G401.6 (cell line): ENCODE measurements around the gene FAM131B.

ENCODE experiments used
- FAIRE-seq: peaks from 2 replicates; lab custom pipeline; 2012; peaks lifted over from hg19 to GRCh38; lab: Jason Lieb, UNC

The FAM131B gene

DNA sequence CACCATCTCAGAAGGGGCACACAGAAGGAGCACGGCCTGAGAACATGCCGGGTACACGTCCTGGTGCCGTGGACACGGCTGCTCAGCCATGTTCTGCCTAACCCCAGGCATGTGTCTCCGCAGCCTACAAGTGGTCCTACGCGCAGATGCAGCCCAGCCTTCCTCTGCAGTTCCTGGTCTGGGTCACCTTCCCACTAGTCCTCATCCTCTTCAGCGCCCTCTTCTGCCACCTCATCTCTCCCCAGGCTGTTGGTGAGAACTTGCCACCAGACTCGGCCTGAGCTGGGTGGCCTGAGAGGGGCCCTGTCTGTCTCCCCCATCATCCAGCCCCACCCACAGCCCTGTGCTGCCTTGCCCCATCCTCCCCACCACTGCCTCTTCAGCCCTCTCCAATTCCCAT, 41.3 kb downstream of the FAM131B start:
- no peak for FAIRE-seq

DNA sequence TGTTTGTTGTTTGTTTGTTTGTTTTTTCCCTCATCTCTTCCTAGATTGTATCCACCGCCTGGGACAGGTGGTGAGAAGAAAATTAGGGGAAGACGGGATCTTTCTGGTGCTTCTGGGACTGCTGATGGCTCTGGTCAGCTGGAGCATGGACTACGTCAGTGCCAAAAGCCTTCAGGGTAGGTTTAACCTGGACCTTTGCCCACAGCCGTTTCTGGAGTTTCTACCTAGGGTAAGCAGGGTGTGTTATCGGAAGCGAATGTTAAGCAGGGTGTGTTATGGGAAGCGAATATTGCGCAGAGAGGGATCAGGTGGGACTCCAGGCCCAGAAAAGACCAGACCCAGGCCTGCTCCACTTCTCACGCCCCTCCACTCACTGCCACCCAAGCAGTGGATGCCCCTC, 41.9 kb downstream of the FAM131B start:
- no peak for FAIRE-seq

DNA sequence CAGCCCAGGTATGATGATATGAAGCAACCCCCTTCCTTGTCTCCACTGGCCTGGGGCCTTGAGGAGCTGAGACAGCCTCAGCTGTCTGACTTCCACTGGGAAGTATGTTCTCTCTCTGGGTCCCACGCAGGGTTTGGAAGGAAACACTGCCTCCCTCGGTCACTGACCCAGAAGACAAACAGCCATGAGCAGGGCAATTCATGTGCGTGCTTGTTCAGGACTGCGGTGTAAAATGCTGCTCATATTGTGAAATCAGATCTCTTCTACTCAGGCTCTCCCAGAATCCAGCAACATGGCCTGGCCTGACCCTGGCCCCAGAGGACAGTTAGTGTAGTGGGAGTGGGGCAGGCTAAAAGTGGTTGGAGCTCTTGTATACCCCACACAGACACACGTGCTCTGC, 43.9 kb downstream of the FAM131B start:
- no peak for FAIRE-seq

- FAIRE-seq = no peak
Observed at GRCh38 chr7:143316492-143316891, 46.0 kb downstream of the FAM131B start.

GRCh38 chr7:143315776-143316175, 46.7 kb downstream of the FAM131B start, which contains the start of gene CLCN1:
Gene CLCN1 (plus strand): TSS chr7:143316111. CDS start chr7:143316213, 102 bp downstream.
- no peak for FAIRE-seq

DNA sequence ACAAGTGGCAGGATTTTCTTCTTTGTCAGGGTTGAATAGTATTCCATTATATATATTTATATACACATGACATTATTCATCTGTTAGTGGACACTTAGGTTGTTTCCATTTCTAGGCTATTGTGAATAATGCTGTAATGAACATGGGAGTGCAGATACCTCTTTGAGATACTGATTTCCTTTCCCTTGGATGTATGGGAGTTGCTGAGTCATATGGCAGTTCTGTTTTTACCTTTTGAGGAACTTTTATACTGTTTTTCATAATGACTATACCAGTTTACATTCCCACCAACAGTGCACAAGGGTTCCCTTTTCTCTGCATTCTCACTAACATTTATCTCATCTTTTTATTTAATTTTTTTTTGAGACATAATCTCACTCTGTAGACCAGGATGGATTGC, 48.4 kb downstream of the FAM131B start:
- no peak for FAIRE-seq

- no peak for FAIRE-seq
Observed at GRCh38 chr7:143308632-143309031, 53.9 kb downstream of the FAM131B start.

DNA sequence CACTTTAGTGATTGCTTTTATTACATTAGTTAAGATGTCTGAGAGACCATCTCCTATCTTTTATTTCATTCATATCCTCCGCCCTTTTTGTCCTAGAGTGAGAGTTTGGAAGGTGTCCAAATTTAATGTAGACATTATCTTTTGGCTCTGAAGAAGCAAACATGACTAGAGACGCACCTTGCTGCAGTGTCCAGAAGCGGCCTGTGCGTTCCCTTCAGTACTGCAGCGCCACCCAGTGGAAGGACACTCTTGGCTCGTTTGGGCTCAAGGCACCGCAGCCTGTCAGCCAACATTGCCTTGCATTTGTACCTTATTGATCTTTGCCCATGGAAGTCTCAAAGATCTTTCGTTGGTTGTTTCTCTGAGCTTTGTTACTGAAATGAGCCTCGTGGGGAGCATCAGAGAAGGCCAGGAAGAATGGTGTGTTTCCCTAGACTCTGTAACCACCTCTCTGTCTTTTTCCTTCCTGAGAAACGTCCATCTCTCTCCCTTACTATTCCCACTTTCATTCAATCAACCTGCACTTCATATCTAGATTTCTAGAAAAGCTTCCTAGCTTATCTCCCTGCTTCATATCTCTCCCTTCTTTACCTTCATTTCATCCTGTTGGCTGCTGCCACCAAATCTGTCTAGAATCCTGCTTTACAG, 57.0 kb downstream of the FAM131B start:
- no peak for FAIRE-seq

DNA sequence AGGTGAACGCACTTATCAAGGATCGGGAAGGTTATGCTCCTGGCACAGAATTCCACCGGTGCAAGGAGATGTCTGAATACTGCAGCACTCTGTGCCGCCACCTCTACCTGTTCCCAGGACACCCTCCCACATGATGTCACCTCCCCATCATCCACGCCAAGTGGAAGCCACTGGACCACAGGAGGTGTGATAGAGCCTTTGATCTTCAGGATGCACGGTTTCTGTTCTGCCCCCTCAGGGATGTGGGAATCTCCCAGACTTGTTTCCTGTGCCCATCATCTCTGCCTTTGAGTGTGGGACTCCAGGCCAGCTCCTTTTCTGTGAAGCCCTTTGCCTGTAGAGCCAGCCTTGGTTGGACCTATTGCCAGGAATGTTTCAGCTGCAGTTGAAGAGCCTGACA, 57.6 kb downstream of the FAM131B start:
- no peak for FAIRE-seq

GRCh38 chr7:143303733-143304132, 58.8 kb downstream of the FAM131B start:
- FAIRE-seq = no peak
